Measurements from ENCODE around the gene HBS1L. TPM values are rescaled to one million over a fixed set of nuclear protein-coding genes. Genes with fewer than 3 reads are reported as not detected.

The HBS1L gene
- total and polyA plus RNA-seq, 9 of the 15 experiments (the other 6 are each of a cell fraction or from before 2014, with no cell fraction given): 101 to 199 (median 145) TPM

DNA sequence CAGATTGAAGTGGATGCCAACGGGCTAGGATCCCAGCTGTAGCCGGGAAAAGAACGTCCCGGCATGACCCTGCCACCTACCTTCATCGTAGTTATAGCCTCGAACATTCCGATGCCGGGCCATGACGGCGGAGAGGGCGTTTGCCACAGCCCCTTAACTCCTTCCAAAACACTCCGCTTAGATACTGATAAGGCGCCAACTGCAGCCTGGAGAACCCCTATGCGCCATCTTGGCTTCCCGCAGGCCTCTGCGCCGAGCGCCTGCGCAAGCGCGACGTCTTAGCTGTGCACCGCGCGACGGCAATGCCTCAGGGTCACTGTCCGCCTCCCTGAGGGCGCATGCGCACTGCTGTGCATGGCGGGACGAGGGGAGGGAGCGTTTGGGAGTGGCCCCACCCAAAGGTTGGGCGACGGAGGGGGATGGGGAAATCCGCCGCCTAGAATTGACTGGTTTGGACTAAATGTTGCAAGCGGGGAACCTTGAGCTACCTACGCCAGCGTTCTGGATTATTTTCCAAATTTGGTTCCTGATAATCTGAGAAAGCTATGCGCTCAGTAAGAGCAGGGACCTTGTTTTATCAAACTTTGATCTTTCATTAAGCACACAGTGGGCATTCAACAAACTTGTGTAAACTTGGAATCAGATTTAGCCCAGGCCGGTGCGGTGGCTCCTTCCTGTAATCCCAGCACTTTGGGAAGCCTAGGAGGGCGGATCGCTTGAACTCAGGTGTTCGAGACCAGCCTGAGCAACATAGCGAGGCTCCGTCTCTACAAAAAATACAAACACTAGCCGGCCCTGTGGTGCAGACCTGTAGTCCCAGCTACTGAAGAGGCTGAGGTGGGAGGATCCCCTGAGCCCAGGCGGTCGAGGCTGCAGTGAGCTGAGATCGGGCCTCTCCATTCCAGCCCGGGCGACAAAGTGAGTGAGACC lies at the start of gene HBS1L (continued):
- TF ChIP-seq, protein P1, sequence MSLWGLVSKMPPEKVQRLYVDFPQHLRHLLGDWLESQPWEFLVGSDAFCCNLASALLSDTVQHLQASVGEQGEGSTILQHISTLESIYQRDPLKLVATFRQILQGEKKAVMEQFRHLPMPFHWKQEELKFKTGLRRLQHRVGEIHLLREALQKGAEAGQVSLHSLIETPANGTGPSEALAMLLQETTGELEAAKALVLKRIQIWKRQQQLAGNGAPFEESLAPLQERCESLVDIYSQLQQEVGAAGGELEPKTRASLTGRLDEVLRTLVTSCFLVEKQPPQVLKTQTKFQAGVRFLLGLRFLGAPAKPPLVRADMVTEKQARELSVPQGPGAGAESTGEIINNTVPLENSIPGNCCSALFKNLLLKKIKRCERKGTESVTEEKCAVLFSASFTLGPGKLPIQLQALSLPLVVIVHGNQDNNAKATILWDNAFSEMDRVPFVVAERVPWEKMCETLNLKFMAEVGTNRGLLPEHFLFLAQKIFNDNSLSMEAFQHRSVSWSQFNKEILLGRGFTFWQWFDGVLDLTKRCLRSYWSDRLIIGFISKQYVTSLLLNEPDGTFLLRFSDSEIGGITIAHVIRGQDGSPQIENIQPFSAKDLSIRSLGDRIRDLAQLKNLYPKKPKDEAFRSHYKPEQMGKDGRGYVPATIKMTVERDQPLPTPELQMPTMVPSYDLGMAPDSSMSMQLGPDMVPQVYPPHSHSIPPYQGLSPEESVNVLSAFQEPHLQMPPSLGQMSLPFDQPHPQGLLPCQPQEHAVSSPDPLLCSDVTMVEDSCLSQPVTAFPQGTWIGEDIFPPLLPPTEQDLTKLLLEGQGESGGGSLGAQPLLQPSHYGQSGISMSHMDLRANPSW (CRISPR knock-in tag; IDR thresholded peaks at IDR 0.05): peak; percentile 41; the same call in 1 of the 2 replicates
- 0 out of 2 replicates have a peak, but pooled peaks have one; percentile 31 for TF ChIP-seq MGA (IDR thresholded peaks at IDR 0.05)
- peak; percentile 70 for TF ChIP-seq ZKSCAN1 (IDR thresholded peaks at IDR 0.05; ENCODE audit: low read depth, low read length)
- TF ChIP-seq USF1 (CRISPR knock-in tag; IDR thresholded peaks at IDR 0.05): no peak
- no peak for TF ChIP-seq ZNF3 (CRISPR knock-in tag; IDR thresholded peaks at IDR 0.05)
- TF ChIP-seq RUNX1 (IDR thresholded peaks at IDR 0.05; ENCODE audit: low read depth): no peak
- 0 out of 2 replicates have a peak, but pooled peaks have one; percentile 32 for TF ChIP-seq CREB3 (tag; conservative IDR thresholded peaks at IDR 0.05; ENCODE audit: low read depth)
- peak; percentile 97 for TF ChIP-seq NFRKB (IDR thresholded peaks at IDR 0.05; ENCODE audit: low read depth)
- no peak for TF ChIP-seq ZFP1 (CRISPR knock-in tag; IDR thresholded peaks at IDR 0.05)
- TF ChIP-seq ZC3H11A (IDR thresholded peaks at IDR 0.05; ENCODE audit: low read depth, low read length): no peak
- TF ChIP-seq BCOR (IDR thresholded peaks at IDR 0.05): peak; percentile 59; the same call in 1 of the 2 replicates
